Stimulated activated CD8-positive, alpha-beta memory T cell treated with anti-CD3 and anti-CD28 coated beads, Interleukin-4, amount 100 ng/mL, for 48 hours (primary cell): ENCODE results near the gene TOMM20.

Experiments
- DNase-seq: peaks from one replicate; pipeline ENCODE4 v3.0.0-alpha.2; 2020

TOMM20 gene

DNA sequence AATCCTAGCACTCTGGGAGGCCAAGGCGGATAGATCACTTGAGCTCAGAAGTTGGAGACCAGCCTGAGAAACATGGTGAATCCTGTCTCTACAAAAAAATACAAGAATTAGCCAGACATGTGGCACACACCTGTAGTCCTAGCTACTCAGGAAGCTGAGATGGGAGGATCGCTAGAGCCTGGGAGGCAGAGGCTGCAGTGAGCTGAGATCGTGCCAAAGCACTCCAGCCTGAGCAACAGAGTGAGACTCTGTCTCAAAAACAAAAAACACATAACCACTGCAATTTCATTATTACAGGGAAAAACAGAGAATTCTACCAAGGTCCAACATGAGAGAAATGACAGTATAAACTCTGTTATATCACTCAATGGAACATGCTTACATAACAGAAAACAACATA lies 4.4 kb upstream of the TOMM20 start:
- DNase-seq, result no peak

DNA sequence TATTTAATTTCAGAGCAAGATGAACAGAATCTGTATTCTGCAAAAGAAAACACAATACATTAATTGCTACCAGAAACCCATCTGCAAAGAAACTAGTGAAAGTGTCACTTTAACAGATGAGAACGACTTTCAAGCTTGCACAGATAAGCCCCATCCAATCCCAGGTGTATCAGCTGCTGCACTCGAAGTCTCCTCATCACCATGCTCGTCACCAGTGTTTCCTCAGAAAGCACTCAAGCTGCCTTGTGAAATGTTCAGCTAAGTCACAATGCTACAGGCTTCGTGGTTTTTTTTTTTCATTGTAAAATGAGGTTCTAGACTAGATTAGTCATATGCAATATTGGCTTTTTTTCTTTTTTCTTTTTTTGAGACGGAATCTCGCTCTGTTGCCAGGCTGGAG lies 3.3 kb upstream of the TOMM20 start:
- no peak for DNase-seq

DNA sequence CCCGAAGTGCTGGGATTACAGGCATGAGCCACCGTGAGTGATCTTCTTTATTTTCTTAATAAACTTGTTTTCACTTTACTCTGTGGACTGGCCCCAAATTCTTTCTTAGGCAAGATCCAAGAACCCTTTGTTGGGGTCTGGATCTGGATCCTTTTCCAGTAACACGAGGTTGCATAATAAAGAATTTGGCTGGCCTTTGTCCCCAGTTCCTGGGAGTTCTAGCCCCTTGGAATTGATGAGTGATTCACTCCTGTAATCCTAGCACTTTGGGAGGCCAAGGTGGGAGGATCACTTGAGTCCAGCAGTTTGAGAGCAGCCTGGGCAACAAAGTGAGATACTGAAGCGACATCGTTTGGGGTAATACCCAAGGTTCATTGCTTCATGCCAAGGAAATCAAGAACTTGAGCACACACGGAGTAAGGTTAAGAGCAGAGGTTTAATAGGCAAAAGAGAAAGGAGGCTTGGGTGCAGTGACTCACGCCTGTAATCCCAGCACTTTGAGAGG lies 2.2 kb upstream of the TOMM20 start:
- DNase-seq, result no peak

DNA sequence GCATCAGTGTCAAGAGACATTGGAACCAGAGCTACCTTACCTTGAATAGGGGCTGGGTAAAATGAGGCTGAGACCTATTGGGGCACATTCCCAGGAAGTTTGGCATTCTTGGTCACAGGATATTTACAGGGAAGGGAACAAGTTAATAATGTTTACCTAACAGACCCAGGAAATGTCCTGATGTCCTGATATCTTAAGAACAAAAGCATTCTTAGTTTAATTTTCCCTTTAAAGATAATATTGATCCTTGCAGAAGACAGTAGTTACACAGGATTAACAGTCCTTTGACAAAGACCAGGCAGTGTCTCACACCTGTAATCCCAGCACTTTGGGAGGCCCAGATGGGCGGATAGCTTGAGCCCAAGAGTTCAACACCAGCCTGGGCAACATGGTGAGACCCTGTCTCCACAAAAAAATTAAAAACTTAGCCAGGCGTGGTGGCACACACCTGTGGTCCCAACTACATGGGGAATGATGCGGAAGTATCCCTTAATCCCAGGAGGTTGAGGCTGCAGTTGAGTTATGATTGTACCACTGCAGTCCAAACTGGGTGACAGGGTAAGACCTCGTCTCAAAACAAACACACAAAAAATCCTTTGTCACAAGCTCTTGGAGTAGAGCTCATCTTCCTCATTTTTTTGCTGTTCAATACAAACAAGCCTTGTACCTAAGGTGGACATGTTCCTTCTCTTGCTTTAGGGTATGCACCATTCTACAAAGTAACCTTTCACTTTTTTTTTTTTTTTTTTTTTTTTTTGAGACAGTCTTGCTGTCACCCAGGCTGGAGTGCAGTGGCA lies 1.3 kb upstream of the TOMM20 start:
- DNase-seq, result no peak

DNA sequence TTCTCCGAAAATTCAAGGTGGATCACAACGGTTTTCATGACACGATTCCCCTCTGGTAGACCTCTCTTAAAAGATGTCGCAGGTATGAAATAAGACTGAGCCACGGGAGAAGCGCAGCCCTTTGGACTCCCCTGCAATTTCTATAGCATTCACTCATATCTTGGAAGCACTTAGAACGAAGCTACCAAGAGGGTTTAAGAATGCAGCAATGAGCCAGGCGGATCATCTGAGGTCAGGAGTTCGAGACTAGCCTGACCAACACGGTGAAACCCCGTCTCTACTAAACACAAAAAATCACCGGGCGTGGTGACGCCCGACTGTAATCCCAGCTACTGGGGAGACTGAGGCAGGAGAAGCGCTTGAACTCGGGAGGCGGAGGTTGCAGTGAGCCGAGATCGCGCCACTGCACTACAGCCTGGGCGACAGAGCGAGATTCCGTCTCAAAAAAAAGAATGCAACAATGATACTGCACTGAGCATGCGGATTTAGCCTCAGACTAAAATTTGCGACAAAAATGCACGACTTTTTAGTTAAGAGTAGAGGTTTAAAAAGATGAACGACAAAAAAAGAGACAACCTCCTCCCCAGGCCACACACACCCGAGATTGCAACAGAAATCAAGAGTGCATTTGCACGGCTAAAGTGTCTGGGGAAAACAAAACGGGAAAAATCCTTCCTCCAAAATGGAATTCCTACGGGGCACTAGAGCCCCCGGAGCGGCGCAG lies 743 bp downstream of the TOMM20 start:
- DNase-seq, result peak; percentile 40

DNA sequence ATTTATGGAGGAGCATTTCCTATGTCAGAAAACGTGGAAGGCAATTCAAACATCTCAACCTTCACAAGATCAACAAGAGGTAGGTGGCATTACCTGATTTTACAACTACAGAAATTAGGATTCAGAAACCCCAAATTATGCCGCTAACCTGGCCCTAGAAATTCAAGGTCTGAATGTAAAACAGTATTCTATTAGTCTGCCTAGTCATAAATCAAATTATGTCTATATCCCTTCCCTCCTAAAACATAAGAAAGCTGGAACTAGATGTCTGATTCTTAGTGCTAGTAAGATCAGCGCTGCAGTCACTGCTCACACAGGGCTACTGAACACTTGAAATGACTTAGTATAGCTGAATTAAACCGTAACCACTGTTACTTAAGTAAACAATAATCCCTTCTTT lies 1.4 kb downstream of the TOMM20 start:
- DNase-seq, result no peak

DNA sequence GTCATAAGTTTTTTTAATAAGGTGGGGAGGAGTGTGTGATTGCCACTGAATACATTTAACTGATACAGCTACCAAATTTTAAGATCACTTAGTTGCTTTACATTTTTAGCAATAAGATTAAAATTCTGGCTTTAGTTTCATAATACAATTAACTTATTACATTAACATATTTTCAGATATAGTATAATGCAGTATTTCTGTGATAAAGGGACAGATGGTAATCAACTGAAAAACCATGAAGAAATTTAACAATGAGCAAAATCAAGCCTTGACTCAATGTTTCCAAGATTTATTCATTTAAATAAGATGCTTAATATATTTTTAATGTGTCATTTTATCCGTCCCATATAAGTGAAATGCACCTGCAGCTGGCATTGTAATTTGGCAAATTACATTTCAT lies 4.0 kb downstream of the TOMM20 start:
- DNase-seq, result no peak

DNA sequence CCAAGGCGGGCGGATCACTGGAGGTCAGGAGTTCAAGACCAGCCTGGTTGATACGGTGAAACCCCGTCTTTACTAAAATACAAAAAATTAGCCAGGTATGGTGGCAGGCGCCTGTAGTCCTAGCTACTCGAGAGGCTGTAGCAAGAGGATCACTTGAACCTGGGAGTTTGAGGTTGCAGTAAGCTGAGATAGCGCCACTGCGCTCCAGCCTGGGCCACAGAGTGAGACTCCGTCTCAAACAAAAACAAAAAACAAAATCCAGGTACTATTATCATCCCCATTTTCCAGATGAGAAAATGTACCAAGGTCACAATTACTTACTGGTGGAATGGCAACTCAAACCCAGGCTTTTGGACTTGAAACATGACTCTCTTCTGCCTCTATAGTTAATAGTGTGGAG lies 4.5 kb downstream of the TOMM20 start:
- DNase-seq, result no peak

DNA sequence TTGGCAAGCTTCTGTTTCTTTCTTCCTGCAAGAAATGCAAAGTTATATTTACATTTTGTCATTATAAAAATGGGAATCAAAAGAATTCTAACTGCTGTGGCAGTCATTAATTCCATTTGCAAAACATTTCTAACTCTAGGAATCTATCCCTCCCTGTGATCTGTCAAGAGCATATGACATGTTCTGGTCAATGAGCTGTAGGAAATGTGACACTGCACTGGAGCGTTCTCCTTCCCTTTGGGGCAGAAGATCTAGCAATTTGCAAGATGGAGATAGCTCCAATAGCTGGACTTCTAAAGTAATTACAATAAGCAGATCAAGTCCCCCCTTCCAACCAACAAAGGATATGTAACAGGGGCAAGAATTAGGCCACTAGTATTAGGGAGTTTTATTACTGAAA lies 6.3 kb downstream of the TOMM20 start:
- no peak for DNase-seq

DNA sequence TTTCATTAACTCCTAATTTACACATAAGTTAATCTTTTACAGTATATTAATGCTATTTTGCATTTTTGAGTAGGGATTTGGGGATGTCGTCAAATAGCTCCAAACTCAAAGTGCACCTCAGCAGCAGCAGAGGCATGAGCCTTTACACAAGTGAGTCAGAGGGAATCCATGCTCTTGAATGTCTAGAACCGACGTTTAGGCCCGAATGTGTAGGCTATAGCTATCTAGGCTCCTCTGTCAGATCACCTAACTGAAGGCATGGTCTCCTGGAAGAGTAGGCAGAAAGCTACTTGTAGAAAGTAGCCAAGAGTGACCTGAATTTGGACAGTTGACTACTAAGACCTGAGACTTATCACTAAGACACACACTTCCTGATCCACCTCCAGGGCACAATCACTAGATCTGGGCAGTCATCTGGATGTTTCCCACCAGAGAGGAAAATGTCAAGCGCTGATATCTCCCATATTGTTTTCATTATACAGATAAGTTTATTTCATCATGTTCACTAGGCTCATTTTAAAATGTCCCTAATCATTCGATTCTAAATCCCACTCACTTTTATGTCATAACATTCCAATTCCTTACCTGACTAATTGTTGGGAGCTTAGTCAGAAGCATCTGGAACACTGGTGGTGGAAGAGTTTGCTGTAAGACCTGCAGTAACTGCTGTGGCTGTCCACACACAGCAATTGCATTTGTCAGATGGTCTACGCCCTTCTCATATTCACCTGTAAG lies 15.3 kb downstream of the TOMM20 start:
- DNase-seq, result no peak

DNA sequence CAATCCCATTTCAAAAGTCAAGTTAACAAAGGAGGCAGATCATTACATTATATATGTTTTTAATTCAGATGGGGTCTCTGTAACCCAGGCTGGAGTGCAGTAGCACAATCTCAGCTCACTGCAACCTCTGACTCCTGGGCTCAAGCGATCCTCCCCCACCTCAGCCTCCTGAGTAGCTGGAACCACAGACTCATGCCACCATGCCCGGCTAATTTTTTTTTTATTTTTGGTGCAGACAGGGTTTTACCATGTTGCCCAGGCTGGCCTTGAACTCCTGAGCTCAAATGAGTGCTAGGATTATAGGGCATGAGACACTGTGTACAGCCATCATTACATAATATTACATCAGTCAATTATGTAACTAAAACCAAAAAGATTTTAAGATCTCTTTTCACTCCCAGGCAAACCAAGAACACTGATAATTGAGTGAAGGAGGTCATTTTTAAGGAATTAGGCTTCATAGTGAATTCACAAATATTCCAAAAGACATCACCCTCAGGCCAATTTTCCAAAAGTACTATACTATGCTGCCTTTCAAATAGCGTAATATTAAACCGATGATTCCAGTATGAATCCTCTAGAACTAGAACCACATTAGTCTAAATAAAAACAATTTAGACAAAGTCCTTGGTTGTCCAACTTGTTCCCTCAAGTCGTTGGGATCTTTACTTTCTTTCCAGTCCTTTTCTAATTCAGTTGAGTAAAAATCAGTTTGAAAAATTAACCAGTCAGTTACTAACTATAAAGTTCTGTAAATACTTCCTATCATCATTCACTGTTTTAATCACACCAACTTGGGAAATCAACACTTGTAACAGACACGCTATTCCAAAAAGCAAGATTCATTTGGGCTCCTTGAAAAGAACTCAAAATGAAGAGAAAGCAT lies 16.1 kb downstream of the TOMM20 start:
- DNase-seq, result no peak

DNA sequence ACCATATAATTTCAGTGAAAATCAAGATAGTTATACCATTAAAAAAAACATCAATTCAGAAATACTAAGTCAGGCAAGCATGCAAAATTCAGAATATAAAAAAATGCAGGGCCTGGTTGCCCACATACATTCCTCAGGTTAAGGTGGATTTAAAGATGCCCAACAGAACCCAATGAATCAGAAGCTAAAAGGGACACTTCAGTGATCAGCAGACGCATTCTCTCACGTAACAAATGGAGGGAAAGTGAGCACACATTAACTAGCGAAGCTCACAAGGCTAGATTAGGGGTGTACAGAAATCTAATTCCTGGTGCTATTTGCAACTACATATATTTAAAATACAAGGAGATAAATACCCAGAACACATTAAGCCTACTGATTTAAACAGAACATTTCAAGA lies 17.5 kb downstream of the TOMM20 start:
- DNase-seq, result no peak

DNA sequence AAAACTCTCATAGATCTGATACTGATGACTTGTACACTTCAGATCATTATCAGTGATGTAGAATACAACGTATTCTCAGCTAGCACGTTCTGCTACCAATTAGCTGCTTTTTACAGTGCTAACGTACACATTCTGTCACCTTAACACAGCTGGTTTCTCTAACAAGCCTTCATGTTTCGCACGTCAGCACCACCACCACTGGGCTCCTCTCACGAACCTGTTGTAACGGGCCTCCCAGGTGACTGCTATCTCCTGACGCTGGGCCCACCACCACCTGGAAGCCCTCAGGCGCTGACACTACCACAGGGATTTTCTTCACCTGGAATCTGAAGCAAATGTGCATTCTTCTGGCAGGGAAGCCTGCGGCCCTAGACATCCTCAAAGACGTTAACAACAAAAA lies 19.8 kb downstream of the TOMM20 start:
- DNase-seq, result no peak

DNA sequence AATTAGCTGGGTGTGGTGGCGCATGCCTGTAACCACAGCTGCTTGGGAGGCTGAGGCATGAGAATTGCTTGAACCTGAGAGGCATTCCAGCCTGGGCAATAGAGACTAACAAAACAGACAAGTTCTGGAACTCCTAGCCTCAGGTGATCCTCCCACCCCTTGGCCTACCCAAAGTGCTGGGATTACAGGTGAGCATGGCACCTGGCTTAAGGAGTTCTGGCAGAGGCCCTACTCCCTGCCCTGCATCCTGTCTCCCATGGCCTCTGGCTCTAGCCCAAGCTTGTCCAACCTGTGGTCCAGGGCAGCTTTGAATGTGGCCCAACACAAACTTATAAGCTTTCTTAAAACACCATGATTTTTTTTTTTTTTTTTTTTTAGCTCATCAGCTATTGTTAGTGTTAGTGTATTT lies 20.4 kb downstream of the TOMM20 start:
- no peak for DNase-seq

DNA sequence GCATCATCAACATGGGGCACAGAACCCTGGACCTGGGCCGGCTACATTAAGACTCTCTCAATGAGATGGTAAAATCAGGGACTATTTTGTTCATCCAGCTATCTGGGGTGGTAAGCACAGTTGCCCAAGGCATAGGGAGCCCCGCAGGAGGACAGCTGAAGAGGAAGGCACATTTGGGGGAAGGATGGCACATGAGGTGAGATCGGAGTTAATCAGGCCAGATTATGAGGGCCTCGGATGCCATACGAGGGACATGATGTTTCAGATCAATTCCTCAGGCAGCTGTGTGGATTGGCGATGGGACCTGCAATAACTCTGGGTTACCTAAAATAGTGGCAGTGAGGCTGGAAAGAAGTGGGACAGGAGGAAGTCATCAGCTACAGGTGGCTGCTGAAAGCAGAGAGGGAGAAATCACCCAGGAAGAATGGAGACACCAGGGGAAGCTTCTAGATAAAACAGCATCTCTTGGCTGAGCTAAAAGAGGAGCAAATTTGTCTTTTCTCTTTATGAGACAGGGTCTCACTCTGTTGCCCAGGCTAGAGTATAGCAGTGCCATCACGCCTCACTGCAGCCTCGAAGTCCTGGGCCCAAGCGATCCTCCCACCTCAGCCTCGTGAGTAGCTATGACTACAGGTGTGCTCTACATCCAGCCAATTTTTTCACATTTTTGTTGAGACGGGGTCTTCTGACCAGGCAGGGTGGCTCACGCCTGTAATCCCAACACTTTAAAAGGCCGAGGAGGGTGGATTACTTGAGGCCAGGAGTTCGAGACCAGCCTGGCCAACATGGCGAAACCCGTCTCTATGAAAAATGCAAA lies 21.1 kb downstream of the TOMM20 start:
- DNase-seq, result no peak

DNA sequence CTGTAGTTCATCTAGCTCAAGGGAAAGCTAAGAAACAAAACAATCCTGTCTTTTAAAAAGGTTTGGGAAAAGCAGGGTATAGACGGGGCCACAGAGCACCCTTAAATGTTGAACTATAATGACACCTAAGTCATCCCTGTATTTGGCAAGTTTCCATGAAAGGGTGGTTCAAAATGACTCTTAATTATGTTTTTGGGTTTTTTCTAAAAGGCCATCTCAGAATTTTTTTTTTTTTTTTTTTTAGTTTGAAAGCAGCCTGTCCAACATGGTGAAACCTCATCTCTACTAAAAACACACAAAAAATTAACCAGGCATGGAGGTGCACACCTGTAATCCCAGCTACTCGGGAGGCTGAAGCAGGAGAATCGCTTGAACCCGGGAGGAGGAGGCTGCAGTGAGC lies 22.2 kb downstream of the TOMM20 start:
- DNase-seq, result no peak

DNA sequence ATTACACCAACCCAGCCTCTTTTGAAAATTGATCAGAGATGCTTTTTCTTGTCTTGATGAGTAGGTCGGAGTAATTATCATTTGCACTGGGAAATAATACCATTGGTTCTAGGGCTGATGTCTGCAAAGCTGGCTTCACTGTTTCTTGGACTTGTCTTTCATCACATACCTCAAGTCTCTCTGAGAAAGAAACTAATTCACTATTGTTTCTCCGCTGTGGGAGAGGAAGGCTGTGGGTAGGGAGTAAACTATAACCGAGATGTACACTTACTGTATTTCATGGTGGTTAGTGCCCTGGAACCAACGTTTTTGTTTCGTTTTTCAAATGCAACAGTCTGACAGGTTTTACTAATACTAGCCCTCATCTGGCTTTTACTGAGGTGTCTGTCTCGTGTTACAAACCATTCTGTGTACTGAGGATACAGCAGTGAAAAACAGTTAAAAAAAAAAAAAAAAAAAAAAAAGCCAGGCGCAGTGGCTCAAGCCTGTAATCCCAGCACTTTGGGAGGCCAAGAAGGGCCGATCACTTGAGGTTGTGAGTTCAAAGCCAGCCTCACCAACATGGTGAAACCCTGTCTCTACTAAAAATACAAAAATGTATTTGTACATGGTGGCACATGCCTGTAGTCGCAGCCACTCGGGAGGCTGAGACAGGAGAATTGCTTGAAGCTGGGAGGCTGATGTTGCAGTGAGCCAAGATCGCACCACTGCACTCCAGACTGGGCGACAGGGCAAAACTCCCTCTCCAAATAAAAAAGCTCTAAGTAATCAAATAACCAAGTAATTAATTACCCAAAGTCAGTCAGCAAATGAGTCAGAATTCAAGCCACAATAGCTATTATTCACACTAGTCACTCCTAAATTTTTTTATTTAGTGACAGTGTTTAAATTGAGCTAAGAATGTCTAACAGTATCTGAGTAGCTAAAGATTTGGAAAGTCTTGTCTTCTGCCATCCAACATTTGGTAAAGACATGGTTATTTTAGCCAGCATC lies 23.3 kb downstream of the TOMM20 start:
- no peak for DNase-seq

DNA sequence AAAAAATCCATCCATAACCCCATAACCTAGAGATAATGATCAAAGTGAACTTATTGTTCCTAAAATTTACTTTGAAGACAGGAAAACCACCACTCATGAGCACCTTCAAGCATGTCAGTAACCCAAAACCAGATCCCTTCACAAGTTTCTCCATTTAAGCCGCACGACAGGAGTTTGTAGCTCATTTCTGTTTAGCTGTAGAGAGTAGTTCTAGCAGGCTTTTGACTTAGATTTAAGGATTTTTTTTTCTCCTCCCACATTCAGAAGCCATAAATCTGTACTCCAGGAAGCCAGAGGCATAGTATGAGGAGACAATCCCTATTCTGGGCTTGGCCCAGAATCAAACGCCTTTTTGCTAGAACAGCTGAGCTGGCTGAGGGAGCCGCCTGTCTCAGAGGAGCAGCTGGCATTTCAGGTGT lies 25.6 kb downstream of the TOMM20 start:
- no peak for DNase-seq

DNA sequence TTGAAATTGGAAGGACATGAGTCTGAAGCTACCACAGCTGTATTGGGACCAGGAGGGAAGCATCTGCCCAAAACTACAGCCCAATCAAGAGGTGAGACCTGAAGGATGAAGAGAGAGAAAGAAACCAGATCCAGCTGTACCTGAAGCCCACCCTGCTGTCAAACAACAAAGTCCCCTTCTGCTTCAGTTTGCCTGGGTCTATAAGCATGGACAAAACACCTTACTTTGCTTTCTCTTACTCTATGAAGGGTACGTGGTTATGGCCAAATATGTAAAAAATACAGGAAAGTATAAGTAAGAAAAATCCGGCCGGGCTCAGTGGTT lies 26.4 kb downstream of the TOMM20 start:
- no peak for DNase-seq

DNA sequence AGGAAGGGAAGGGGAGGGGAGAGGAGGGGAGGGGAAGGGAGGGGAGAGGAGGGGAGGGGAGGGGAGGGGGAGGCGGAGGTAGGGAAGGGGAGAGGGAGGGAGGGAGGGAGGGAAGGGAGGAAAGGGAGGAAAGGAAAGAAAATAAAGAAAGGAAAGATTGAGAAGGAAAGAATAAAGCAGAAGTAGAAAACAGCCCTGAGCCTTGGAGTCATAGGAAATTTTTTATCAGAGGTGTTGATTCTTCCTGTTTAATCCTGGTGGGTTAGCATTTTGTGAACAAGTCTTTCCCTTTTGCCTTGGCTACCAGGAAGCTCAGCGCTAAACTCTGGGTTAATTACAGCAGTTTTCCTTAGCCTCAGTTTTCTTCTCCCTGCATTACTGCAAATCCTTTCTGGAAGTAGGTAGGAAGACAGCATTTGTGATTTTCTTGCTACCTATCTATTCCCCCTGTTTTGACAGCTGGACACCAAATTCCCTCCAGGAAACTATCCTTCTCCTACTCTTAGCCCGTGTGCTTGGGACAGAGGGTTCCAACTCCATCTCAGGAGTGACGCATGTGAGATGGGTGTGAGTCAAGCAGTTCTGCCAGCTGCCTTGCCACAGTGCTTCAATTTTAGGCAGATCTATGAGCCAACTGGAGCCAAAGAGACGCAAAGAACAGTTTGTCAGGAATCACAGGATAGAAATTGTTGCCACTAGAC lies 26.9 kb downstream of the TOMM20 start:
- DNase-seq, result no peak
